ENCODE measurements around the gene PCDHGA7. TPM values are rescaled to one million over a fixed set of nuclear protein-coding genes. Genes with fewer than 3 reads are reported as not detected.
A peak's percentile ranks its signal among the peaks of the same experiment; 100 is the strongest.

Gene PCDHGA7
- polyA plus RNA-seq, 1 donor (not counting 4 experiments of a cell fraction or from before 2014, with no cell fraction given), result 0.13 TPM

- Histone ChIP-seq H3K79me2 (ENCODE audit: control insufficient read depth, insufficient read depth, low read length) (no peaks in the 10 kb centered on the region), H4K20me1 (ENCODE audit: control insufficient read depth, extremely low read depth, insufficient read depth, low read length) (no peaks in the 10 kb centered on the region), H3K27ac (ENCODE audit: control insufficient read depth, insufficient read depth, low read length) (no peak within 1 kb of the TSS), H3K27me3 (ENCODE audit: control insufficient read depth, extremely low read depth, insufficient read depth, low read length) (peaks cover 34% of the 10 kb centered on the region), H3K4me1 (ENCODE audit: control insufficient read depth, extremely low read depth, insufficient read depth, low read length) (no peaks in the 10 kb centered on the region), H3K9ac (ENCODE audit: control insufficient read depth, extremely low read depth, insufficient read depth, low read length) (no peak within 1 kb of the TSS), H2AFZ (ENCODE audit: control insufficient read depth, low read length) (no peak within 1 kb of the TSS), H3K36me3 (ENCODE audit: control insufficient read depth in 2 of 2, extremely low read depth in 1 of 2, insufficient read depth in 2 of 2, low read length in 2 of 2) (no peaks in the 10 kb centered on the region), H3K4me3 (ENCODE audit: control insufficient read depth in 2 of 3, extremely low read depth in 1 of 3, insufficient read depth in 2 of 3, low read depth in 1 of 3, low read length in 3 of 3) (no peak within 1 kb of the TSS), H3K9me1 (ENCODE audit: control insufficient read depth, extremely low read depth, insufficient read depth, low read length) (no peaks in the 10 kb centered on the region), H3K9me3 (ENCODE audit: control insufficient read depth, low read depth, low read length) (peaks cover 15% of the 10 kb centered on the region), H3K4me2 (ENCODE audit: control insufficient read depth, extremely low read depth, insufficient read depth, low read depth, low read length) (peak within 1 kb of the TSS; percentile 18)
- dilution Hi-C loops (cut with MboI; ENCODE audit: extremely low pct_ligation_motif_present, low sequenced_read_pairs), result no loop called here
- no peak for TF ChIP-seq EZH2 (IDR thresholded peaks at IDR 0.05; ENCODE audit: low read length)
- peak in 2 of 3 experiments; percentile 4 to 28 for TF ChIP-seq CTCF (optimal IDR thresholded peaks at IDR 0.05 in 1 of 3, IDR thresholded peaks at IDR 0.05 in 1 of 3, conservative IDR thresholded peaks at IDR 0.05 in 1 of 3; ENCODE audit: extremely low read depth in 1 of 3, insufficient read depth in 2 of 3, low read length in 3 of 3)
- no peak for DNase-seq (ENCODE audit: low read depth, low spot score)
- FAIRE-seq, result no peak
These were observed 22.6 kb upstream of the PCDHGA7 start, which contains the start of gene PCDHGB2 for GRCh38 chr5:141359790-141360426. PCDHGB2 (plus strand) TSS chr5:141359994; CDS start chr5:141360136, 142 bp downstream.

- no peaks in the 10 kb centered on the region for H3K79me2 ChIP-seq (ENCODE audit: control insufficient read depth, insufficient read depth, low read length)
- peaks cover 41% of the 10 kb centered on the region for H3K27me3 ChIP-seq (ENCODE audit: control insufficient read depth, extremely low read depth, insufficient read depth, low read length)
- FAIRE-seq (no peak), DNase-seq (ENCODE audit: low read depth, low spot score) (no peak)
- H4K20me1 ChIP-seq (ENCODE audit: control insufficient read depth, extremely low read depth, insufficient read depth, low read length), result no peaks in the 10 kb centered on the region
- H3K9ac ChIP-seq (ENCODE audit: control insufficient read depth, extremely low read depth, insufficient read depth, low read length), result no peak overlapping the region
- no peaks in the 10 kb centered on the region for H3K36me3 ChIP-seq (ENCODE audit: control insufficient read depth in 2 of 2, extremely low read depth in 1 of 2, insufficient read depth in 2 of 2, low read length in 2 of 2)
- no peak overlapping the region for H3K4me3 ChIP-seq (ENCODE audit: control insufficient read depth in 2 of 3, extremely low read depth in 1 of 3, insufficient read depth in 2 of 3, low read depth in 1 of 3, low read length in 3 of 3)
- H3K4me2 ChIP-seq (ENCODE audit: control insufficient read depth, extremely low read depth, insufficient read depth, low read depth, low read length), result no peak overlapping the region
- no peaks in the 10 kb centered on the region for H3K4me1 ChIP-seq (ENCODE audit: control insufficient read depth, extremely low read depth, insufficient read depth, low read length)
- no peak overlapping the region for H2AFZ ChIP-seq (ENCODE audit: control insufficient read depth, low read length)
- H3K9me3 ChIP-seq (ENCODE audit: control insufficient read depth, low read depth, low read length), result peaks cover 22% of the 10 kb centered on the region
- no peaks in the 10 kb centered on the region for H3K9me1 ChIP-seq (ENCODE audit: control insufficient read depth, extremely low read depth, insufficient read depth, low read length)
- dilution Hi-C loops (cut with MboI; ENCODE audit: extremely low pct_ligation_motif_present, low sequenced_read_pairs), result no loop called here
- no peak overlapping the region for H3K27ac ChIP-seq (ENCODE audit: control insufficient read depth, insufficient read depth, low read length)
- TF ChIP-seq CTCF (optimal IDR thresholded peaks at IDR 0.05 in 1 of 3, IDR thresholded peaks at IDR 0.05 in 1 of 3, conservative IDR thresholded peaks at IDR 0.05 in 1 of 3; ENCODE audit: extremely low read depth in 1 of 3, insufficient read depth in 2 of 3, low read length in 3 of 3), result no peak
- TF ChIP-seq EZH2 (IDR thresholded peaks at IDR 0.05; ENCODE audit: low read length), result no peak
These were observed 21.9 kb upstream of the PCDHGA7 start for GRCh38 chr5:141360685-141361084.

Measured in keratinocyte (primary cell).